ENCODE results near the gene PTGS1.

The PTGS1 gene

GRCh38 chr9:122389799-122390481 lies 19.1 kb downstream of the PTGS1 start:
- peak; percentile 5 for DNase-seq (ENCODE audit: low read depth)
- H3K4me3 ChIP-seq (ENCODE audit: low read depth, low read length) = no peak overlapping the region
- TF ChIP-seq, protein P1, sequence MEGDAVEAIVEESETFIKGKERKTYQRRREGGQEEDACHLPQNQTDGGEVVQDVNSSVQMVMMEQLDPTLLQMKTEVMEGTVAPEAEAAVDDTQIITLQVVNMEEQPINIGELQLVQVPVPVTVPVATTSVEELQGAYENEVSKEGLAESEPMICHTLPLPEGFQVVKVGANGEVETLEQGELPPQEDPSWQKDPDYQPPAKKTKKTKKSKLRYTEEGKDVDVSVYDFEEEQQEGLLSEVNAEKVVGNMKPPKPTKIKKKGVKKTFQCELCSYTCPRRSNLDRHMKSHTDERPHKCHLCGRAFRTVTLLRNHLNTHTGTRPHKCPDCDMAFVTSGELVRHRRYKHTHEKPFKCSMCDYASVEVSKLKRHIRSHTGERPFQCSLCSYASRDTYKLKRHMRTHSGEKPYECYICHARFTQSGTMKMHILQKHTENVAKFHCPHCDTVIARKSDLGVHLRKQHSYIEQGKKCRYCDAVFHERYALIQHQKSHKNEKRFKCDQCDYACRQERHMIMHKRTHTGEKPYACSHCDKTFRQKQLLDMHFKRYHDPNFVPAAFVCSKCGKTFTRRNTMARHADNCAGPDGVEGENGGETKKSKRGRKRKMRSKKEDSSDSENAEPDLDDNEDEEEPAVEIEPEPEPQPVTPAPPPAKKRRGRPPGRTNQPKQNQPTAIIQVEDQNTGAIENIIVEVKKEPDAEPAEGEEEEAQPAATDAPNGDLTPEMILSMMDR (IDR thresholded peaks at IDR 0.05; ENCODE audit: insufficient read depth, low read depth, low read length, missing control alignments) = no peak

DNA sequence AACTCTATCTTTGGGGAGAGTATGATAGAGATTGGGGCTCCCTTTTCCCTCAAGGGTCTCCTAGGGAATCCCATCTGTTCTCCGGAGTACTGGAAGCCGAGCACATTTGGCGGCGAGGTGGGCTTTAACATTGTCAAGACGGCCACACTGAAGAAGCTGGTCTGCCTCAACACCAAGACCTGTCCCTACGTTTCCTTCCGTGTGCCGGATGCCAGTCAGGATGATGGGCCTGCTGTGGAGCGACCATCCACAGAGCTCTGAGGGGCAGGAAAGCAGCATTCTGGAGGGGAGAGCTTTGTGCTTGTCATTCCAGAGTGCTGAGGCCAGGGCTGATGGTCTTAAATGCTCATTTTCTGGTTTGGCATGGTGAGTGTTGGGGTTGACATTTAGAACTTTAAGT lies 21.5 kb downstream of the PTGS1 start:
- no peak for DNase-seq (ENCODE audit: low read depth)
- TF ChIP-seq, protein P1 (IDR thresholded peaks at IDR 0.05; ENCODE audit: insufficient read depth, low read depth, low read length, missing control alignments) = no peak
- no peak overlapping the region for H3K4me3 ChIP-seq (ENCODE audit: low read depth, low read length)

GRCh38 chr9:122392714-122393113 lies 21.9 kb downstream of the PTGS1 start:
- no peak for DNase-seq (ENCODE audit: low read depth)
- no peak overlapping the region for H3K4me3 ChIP-seq (ENCODE audit: low read depth, low read length)
- TF ChIP-seq, protein P1 (IDR thresholded peaks at IDR 0.05; ENCODE audit: insufficient read depth, low read depth, low read length, missing control alignments) = no peak

GRCh38 chr9:122393284-122393983 lies 22.6 kb downstream of the PTGS1 start:
- no peak for DNase-seq (ENCODE audit: low read depth)
- TF ChIP-seq, protein P1 (IDR thresholded peaks at IDR 0.05; ENCODE audit: insufficient read depth, low read depth, low read length, missing control alignments) = no peak
- no peak overlapping the region for H3K4me3 ChIP-seq (ENCODE audit: low read depth, low read length)

- TF ChIP-seq, protein P1 (IDR thresholded peaks at IDR 0.05; ENCODE audit: insufficient read depth, low read depth, low read length, missing control alignments) = no peak
- no peak for DNase-seq (ENCODE audit: low read depth)
- H3K4me3 ChIP-seq (ENCODE audit: low read depth, low read length) = no peak overlapping the region
Observed at GRCh38 chr9:122394265-122395125, 23.7 kb downstream of the PTGS1 start.

GRCh38 chr9:122396614-122397148 lies 25.9 kb downstream of the PTGS1 start:
- TF ChIP-seq, protein P1 (IDR thresholded peaks at IDR 0.05; ENCODE audit: insufficient read depth, low read depth, low read length, missing control alignments) = no peak
- no peak overlapping the region for H3K4me3 ChIP-seq (ENCODE audit: low read depth, low read length)
- no peak for DNase-seq (ENCODE audit: low read depth)
